SU-DHL-6 (cell line): ENCODE results near the gene TBPL2.

Source experiments
- CTCF ChIP-seq: fragments of 200-600 bp; sonication (generic); IDR thresholded peaks from one replicate; pipeline ENCODE4 v1.5.1; 2017; ENCODE audit warnings: antibody characterized with exemption, mild to moderate bottlenecking, low read length, moderate library complexity; ENCODE audit not compliant: insufficient read depth, poor library complexity, severe bottlenecking
- EZH2phosphoT487 ChIP-seq: fragments of 200-600 bp; sonication (generic), shearing (Covaris generic); conservative IDR thresholded peaks from 2 replicates; pipeline ENCODE4 v1.6.1; 2018; ENCODE audit warnings: mild to moderate bottlenecking, antibody characterized with exemption, low read length, moderate library complexity, mixed read lengths

GRCh38 chr14:55470025-55470424, 29.6 kb upstream of the TBPL2 start:
- TF ChIP-seq CTCF (no peak), EZH2phosphoT487 (no peak)
